GM12801 (cell line): ENCODE data around the gene SLC66A2.

Experiments used
- CTCF ChIP-seq: IDR thresholded peaks from one replicate; pipeline ENCODE4 v1.5.1; 2011; ENCODE audit warnings: control low read depth; ENCODE audit not compliant: insufficient read length; ENCODE audit errors: extremely low read depth

Gene SLC66A2

GRCh38 chr18:79868811-79869541, 82.5 kb downstream of the SLC66A2 start:
- no peak for TF ChIP-seq CTCF

DNA sequence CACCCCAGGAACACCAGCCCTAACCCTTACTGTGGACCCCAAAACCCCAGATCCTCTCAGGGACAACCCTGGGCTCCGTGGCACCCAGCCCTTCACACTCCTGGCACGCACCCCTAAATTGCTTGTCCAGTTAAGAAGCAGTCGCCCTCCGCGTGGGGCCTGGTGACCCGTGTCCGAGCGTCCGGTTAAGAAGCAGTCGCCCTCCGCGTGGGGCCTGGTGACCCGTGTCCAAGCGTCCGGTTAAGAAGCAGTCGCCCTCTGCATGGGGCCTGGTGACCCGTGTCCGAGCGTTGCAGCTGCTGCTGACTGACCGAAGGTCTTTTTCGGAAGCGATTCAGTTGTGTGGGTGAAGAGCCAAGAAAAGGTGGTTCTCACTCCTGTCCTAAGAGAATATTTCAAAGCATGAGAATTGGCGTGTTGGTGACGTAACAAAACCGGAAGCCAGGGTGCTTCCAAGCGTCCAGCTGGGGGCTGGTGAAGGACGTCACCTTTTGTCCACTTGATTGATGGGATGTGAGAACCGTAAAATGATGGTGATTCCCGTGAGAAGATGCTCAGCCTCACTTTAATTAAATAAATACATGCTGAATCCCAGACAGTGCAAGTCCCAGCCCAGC, 83.2 kb downstream of the SLC66A2 start:
- TF ChIP-seq CTCF: no peak

DNA sequence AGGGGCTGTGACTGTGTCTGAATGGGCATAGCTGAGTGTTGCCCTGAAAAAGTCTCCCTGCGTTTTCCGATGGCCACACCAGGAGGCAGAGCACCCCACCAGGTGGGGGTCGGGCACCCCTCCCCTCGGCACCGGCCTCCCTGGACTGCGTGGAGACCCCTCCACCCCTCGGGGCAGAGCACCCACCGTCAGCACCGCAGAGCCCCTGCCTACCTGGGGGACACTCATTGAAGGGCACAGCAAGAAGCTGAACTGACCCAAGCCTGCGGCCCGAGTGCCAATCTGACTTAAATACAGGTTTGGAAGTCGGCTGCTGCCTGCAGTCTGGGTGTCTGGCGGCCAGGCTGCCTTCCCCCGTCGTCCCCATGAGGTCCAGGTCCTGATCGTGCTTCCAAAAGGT, 83.8 kb downstream of the SLC66A2 start:
- no peak for TF ChIP-seq CTCF

DNA sequence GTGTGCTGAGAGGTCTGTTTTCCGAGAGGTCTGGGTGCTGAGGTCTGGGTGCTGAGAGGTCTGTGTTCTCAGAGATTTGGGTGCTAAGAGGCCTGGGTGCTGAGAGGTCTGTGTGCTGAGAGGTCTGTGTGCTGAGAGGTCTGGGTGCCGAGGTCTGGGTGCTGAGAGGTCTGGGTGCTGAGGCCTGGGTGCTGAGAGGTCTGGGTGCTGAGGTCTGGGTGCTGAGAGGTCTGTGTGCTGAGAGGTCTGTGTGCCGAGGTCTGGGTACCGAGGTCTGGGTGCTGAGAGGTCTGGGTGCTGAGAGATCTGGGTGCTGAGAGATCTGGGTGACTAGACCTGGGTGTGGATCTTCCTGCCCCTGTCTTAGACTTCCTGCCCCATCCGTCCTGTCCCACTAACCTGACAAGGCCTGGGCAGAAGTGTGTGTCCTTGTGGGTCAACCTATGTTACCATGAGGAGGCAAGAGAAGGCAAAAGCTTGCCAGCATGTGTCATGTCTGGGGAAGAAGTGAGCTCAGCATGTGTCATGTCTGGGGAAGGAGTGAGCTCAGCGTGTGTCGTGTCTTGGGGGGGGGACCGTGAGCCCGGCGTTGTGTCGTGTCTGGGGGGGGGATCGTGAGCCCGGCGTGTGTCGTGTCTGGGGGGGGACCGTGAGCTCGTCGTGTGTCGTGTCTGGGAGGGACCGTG, 84.4 kb downstream of the SLC66A2 start:
- TF ChIP-seq CTCF: no peak

DNA sequence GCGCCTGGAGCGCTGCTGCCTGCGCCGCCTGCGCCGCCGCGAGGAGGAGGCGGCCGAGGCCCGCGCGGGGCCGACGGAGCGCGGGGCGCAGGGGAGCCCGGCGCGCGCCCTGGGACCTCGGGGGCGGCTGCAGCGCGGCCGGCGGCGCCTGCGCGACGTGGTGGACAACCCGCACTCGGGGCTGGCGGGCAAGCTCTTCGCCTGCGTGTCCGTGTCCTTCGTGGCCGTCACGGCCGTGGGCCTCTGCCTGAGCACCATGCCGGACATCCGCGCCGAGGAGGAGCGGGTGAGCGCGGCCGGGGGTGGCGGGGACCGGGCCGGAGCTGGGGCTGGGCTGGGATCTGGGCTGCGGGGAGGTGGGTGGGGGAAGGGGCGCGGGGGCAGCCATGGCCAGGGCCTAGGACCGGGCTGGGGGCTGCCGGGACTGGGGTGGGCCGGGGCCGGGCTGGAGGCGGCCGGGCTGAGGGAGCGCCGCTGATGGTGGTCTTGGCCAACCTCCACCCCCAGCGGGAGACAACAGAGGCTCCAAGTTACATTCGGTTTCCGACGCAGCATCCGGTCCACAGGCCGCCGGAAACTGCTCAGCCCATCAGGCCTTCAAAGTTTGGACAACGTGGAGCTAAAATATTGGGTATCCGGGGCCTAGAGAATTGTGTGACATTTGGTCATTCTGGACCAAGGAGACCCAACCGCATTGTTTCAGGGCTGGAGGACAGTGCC, 87.3 kb downstream of the SLC66A2 start:
- no peak for TF ChIP-seq CTCF

DNA sequence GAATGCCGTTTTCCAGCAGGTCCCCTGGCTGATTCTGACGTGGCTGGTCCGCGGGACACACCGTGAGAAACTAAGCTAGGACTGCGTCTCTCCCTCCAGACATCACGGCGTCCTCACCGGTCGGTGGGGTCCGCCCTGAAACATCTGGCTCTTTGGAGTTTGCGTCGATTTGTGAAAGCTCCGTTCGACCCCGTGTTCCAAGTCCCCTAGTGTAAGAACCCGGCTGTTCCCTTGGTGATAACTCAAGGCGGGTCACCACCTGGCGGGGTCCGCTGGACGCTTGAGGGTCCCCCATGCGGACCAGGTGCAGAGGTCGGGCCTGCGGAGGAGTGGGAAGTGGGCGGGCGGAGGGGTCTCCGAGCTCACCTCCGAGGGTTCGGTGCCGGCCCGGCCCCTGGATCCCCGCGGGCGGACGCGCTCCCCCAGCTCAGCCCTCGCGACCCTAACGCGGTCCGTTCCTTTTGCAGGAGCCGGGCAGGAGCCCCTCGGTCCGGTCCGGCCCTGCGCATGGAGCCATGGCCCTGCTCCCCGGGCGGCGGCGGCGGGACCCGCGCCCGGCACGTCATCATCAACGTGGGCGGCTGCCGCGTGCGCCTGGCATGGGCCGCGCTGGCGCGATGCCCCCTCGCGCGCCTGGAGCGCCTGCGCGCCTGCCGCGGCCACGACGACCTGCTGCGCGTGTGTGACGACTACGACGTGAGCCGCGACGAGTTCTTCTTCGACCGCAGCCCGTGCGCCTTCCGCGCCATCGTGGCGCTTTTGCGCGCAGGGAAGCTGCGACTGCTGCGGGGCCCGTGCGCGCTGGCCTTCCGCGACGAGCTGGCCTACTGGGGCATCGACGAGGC, 88.1 kb downstream of the SLC66A2 start:
- TF ChIP-seq CTCF: no peak
